H1 (cell line): ENCODE results near the gene HDAC8. TPM values are rescaled to one million over a fixed set of nuclear protein-coding genes. Genes with fewer than 3 reads are reported as not detected.

Source experiments
- CTCF ChIA-PET: fragments of 300-600 bp; sonication (Branson Sonifier 250); formaldehyde crosslinking; loops from one replicate; lab custom pipeline; 2021; ENCODE audit not compliant: partially characterized antibody; lab: Charles Lee
- POLR2A ChIA-PET: fragments of 300-600 bp; sonication (Branson Sonifier 250); formaldehyde crosslinking; loops from one replicate; lab custom pipeline; 2021; ENCODE audit warnings: inconsistent platforms; ENCODE audit not compliant: partially characterized antibody; lab: Charles Lee
- DNase-seq, 2 experiments: peaks; one replicate each; pipeline versions ENCODE4 v3.0.0 to v3.0.0-alpha.2; 2010 to 2022; ENCODE audit warnings: low spot score in 2 of 2, low read depth in 1 of 2, mixed read lengths in 1 of 2
- FAIRE-seq: peaks from 2 replicates; lab custom pipeline; 2011; peaks lifted over from hg19 to GRCh38; lab: Jason Lieb, UNC
- H2AFZ ChIP-seq: 2 replicates; pipeline ENCODE4 v1.8.1; 2012; ENCODE audit warnings: low read length, inconsistent platforms
- H2AK5ac ChIP-seq: 2 replicates; pipeline ENCODE4 v1.6.1; 2013; ENCODE audit warnings: low read depth, low read length
- H2BK120ac ChIP-seq: replicated peaks from 2 replicates; pipeline ENCODE3; 2013; ENCODE audit warnings: low read depth, low read length, inconsistent platforms
- H2BK12ac ChIP-seq: 2 replicates; pipeline ENCODE4 v1.6.1; 2013; ENCODE audit warnings: low read depth, low read length
- H2BK15ac ChIP-seq: 2 replicates; pipeline ENCODE4 v1.6.1; 2013; ENCODE audit warnings: low read length
- H2BK20ac ChIP-seq: 2 replicates; pipeline ENCODE4 v1.6.1; 2013; ENCODE audit warnings: low read length
- H2BK5ac ChIP-seq: 2 replicates; pipeline ENCODE4 v1.6.1; 2013; ENCODE audit warnings: low read depth, low read length
- H3K14ac ChIP-seq: 2 replicates; pipeline ENCODE4 v1.6.1; 2013; ENCODE audit warnings: inconsistent platforms; ENCODE audit not compliant: insufficient read length
- H3K18ac ChIP-seq: 2 replicates; pipeline ENCODE4 v1.6.1; 2013; ENCODE audit warnings: low read length; ENCODE audit errors: extremely low read depth
- H3K23ac ChIP-seq: 2 replicates; pipeline ENCODE4 v1.6.1; 2013; ENCODE audit warnings: inconsistent platforms; ENCODE audit not compliant: insufficient read length
- H3K23me2 ChIP-seq: 2 replicates; pipeline ENCODE4 v1.6.1; 2013; ENCODE audit warnings: low read depth, low read length
- H3K27ac ChIP-seq: 2 replicates; pipeline ENCODE4 v1.6.1; 2011; ENCODE audit warnings: low read depth, low read length, inconsistent platforms
- H3K27me3 ChIP-seq, 4 experiments: replicated peaks in 1 of 4; 1 replicate in 1 of 4; 2 replicates in 3 of 4; pipeline versions ENCODE4 v1.6.1 to v1.8.1; 2011 to 2013; ENCODE audit warnings: low read length in 3 of 4, mild to moderate bottlenecking in 3 of 4, inconsistent platforms in 2 of 4, mixed read lengths in 2 of 4, moderate library complexity in 1 of 4; ENCODE audit not compliant: control insufficient read depth in 3 of 4, insufficient read depth in 3 of 4; ENCODE audit errors: extremely low read depth in 1 of 4
- H3K36me3 ChIP-seq, 4 experiments: 2 replicates each; pipeline versions ENCODE4 v1.6.1 to v1.8.1; 2011 to 2013; ENCODE audit warnings: mild to moderate bottlenecking in 4 of 4, low read length in 3 of 4, moderate library complexity in 2 of 4, control low read depth in 1 of 4, inconsistent platforms in 1 of 4; ENCODE audit not compliant: insufficient read depth in 4 of 4, control insufficient read depth in 2 of 4
- H3K4ac ChIP-seq: replicated peaks from 2 replicates; pipeline ENCODE3; 2013; ENCODE audit warnings: low read length, low read depth, mixed read lengths, inconsistent platforms; ENCODE audit not compliant: insufficient read length
- H3K4me1 ChIP-seq, 4 experiments: replicated peaks in 1 of 4; 1 replicate in 1 of 4; 2 replicates in 3 of 4; pipeline versions ENCODE4 v1.6.1 to v1.8.1; 2011 to 2013; ENCODE audit warnings: low read length in 3 of 4, inconsistent platforms in 2 of 4, mixed read lengths in 1 of 4; ENCODE audit not compliant: insufficient read depth in 4 of 4, control insufficient read depth in 3 of 4
- H3K4me2 ChIP-seq, 2 experiments: 2 replicates each; pipeline versions ENCODE4 v1.6.1 to v1.8.1; 2011 to 2013; ENCODE audit warnings: low read depth in 2 of 2, low read length in 2 of 2, control low read depth in 1 of 2, inconsistent platforms in 1 of 2, mild to moderate bottlenecking in 1 of 2; ENCODE audit not compliant: insufficient read depth in 1 of 2
- H3K4me3 ChIP-seq, 4 experiments: fragments of 200-600, 300-600 bp in 1 of 4; sonication (generic), shearing (Covaris generic), sonication (Bioruptor Twin) in 1 of 4; 2 replicates each; pipeline versions ENCODE4 v1.5.1 to v1.8.1; 2011 to 2016; ENCODE audit warnings: low read length in 4 of 4, low read depth in 3 of 4, control low read depth in 2 of 4, inconsistent platforms in 2 of 4, mild to moderate bottlenecking in 2 of 4, mixed read lengths in 1 of 4, moderate library complexity in 1 of 4; ENCODE audit not compliant: insufficient read depth in 2 of 4; ENCODE audit errors: extremely low read depth in 1 of 4
- H3K56ac ChIP-seq: replicated peaks from 2 replicates; pipeline ENCODE3; 2013; ENCODE audit warnings: low read depth, mild to moderate bottlenecking, mixed read lengths, low read length, inconsistent platforms; ENCODE audit not compliant: insufficient read length
- H3K79me1 ChIP-seq: 2 replicates; pipeline ENCODE4 v1.6.1; 2013; ENCODE audit warnings: low read depth, low read length, control low read depth
- H3K79me2 ChIP-seq, 2 experiments: 2 replicates each; pipeline versions ENCODE4 v1.6.1 to v1.8.1; 2012 to 2013; ENCODE audit warnings: low read length in 2 of 2, mild to moderate bottlenecking in 2 of 2, inconsistent platforms in 1 of 2; ENCODE audit not compliant: insufficient read depth in 2 of 2, control insufficient read depth in 1 of 2
- H3K9ac ChIP-seq, 4 experiments: replicated peaks in 1 of 4; 1 replicate in 1 of 4; 2 replicates in 3 of 4; pipeline versions ENCODE4 v1.6.1 to v1.8.1; 2011 to 2013; ENCODE audit warnings: low read depth in 3 of 4, low read length in 3 of 4, control low read depth in 2 of 4, mild to moderate bottlenecking in 2 of 4, moderate library complexity in 2 of 4, inconsistent platforms in 1 of 4; ENCODE audit errors: extremely low read depth in 1 of 4
- H3K9me3 ChIP-seq, 2 experiments: 2 replicates each; pipeline versions ENCODE4 v1.6.1 to v1.8.1; 2012 to 2013; ENCODE audit warnings: mild to moderate bottlenecking in 2 of 2, moderate library complexity in 2 of 2, control low read depth in 1 of 2, inconsistent platforms in 1 of 2, low read depth in 1 of 2, low read length in 1 of 2, mixed read lengths in 1 of 2; ENCODE audit not compliant: insufficient read depth in 2 of 2
- H4K20me1 ChIP-seq, 2 experiments: replicated peaks in 1 of 2; 2 replicates each; pipeline versions ENCODE3 to v1.8.1; 2011 to 2013; ENCODE audit warnings: inconsistent platforms in 2 of 2, low read length in 2 of 2, mild to moderate bottlenecking in 1 of 2; ENCODE audit not compliant: insufficient read depth in 2 of 2, control insufficient read depth in 1 of 2
- H4K5ac ChIP-seq: 2 replicates; pipeline ENCODE4 v1.6.1; 2013; ENCODE audit warnings: low read length, low read depth, mixed read lengths, inconsistent platforms; ENCODE audit not compliant: insufficient read length
- H4K8ac ChIP-seq: 2 replicates; pipeline ENCODE4 v1.8.0; 2013; ENCODE audit warnings: mild to moderate bottlenecking, moderate library complexity, low read length, inconsistent platforms; ENCODE audit not compliant: insufficient read depth; ENCODE audit errors: extremely low read depth
- H4K91ac ChIP-seq: replicated peaks from 2 replicates; pipeline ENCODE3; 2013; ENCODE audit warnings: low read length, mixed read lengths, inconsistent platforms; ENCODE audit not compliant: insufficient read length
- BACH1 ChIP-seq: IDR thresholded peaks from 2 replicates; pipeline ENCODE4 v1.6.1; 2012; ENCODE audit warnings: low read length, improper control_type of control experiment
- GTF2F1 ChIP-seq: IDR thresholded peaks from 2 replicates; pipeline ENCODE4 v1.6.1; 2012; ENCODE audit warnings: low read depth, low read length, improper control_type of control experiment, borderline replicate concordance
- SAP30 ChIP-seq: fragments of 300-600 bp; sonication (generic); IDR thresholded peaks from 2 replicates; pipeline ENCODE4 v1.7.1; 2012; ENCODE audit warnings: low read length, moderate library complexity, mild to moderate bottlenecking, inconsistent platforms; ENCODE audit not compliant: insufficient read depth, insufficient replicate concordance
- SIN3A ChIP-seq, 2 experiments: IDR thresholded peaks in 1 of 2; conservative IDR thresholded peaks in 1 of 2; 2 replicates each; pipeline ENCODE4 v1.6.1; 2011 to 2012; ENCODE audit warnings: low read length in 2 of 2, improper control_type of control experiment in 1 of 2, low read depth in 1 of 2, mild to moderate bottlenecking in 1 of 2
- YY1 ChIP-seq: IDR thresholded peaks from 2 replicates; pipeline ENCODE4 v1.6.1; 2011; ENCODE audit warnings: low read depth, mild to moderate bottlenecking, low read length
- WGBS, 2 experiments: shearing (Covaris generic) in 1 of 2; methylation state at CpG; one replicate each; pipeline versions ENCODE4 v1.1.6 to v1.1.7; 2013 to 2015; ENCODE audit warnings: low lambda C conversion rate in 2 of 2, mixed read lengths in 2 of 2, inconsistent platforms in 1 of 2, low coverage in 1 of 2, missing lambda C conversion rate in 1 of 2; ENCODE audit not compliant: insufficient replicate concordance in 2 of 2, insufficient coverage in 1 of 2, insufficient read length in 1 of 2; ENCODE audit errors: extremely low coverage in 1 of 2, missing lambda C conversion rate in 1 of 2; 5-methylcytosine and 5-hydroxymethylcytosine counted together
- polyA plus RNA-seq, 7 experiments: library from polyadenylated mRNA; depleted of rRNA in 3 of 7; stranded (reverse) in 5 of 7; unstranded in 2 of 7; fragments of >200 nt in 5 of 7; fragments of 200-250 nt in 2 of 7; gene quantifications; 1 replicate in 5 of 7; 2 replicates in 1 of 7; 4 replicates in 1 of 7; pipeline versions ENCODE4 v1.2.1 to v1.2.3, GENCODE V29; 2011 to 2013; ENCODE audit warnings: missing spikeins in 2 of 7, mixed read lengths in 2 of 7
- total RNA-seq: library from RNA; stranded (reverse); fragmentation: NEBNext Ultra II Directional; extraction: Animal tissue kit (Norgen Biotek cat#: 25700); gene quantifications from 2 replicates; pipeline ENCODE4 v1.2.1, GENCODE V29; 2021
- TF ChIP-seq, protein P1 (sequence below): IDR thresholded peaks from 2 replicates; pipeline ENCODE4 v1.6.1; 2012; ENCODE audit warnings: low read length, inconsistent platforms
- TF ChIP-seq, protein P2 (sequence below): IDR thresholded peaks from 2 replicates; pipeline ENCODE4 v1.6.1; 2012; ENCODE audit warnings: inconsistent platforms

HDAC8 gene
- total and polyA plus RNA-seq, 2 of the 8 experiments (the other 6 are each of a cell fraction or from before 2014, with no cell fraction given): 9.7 to 20.3 TPM

DNA sequence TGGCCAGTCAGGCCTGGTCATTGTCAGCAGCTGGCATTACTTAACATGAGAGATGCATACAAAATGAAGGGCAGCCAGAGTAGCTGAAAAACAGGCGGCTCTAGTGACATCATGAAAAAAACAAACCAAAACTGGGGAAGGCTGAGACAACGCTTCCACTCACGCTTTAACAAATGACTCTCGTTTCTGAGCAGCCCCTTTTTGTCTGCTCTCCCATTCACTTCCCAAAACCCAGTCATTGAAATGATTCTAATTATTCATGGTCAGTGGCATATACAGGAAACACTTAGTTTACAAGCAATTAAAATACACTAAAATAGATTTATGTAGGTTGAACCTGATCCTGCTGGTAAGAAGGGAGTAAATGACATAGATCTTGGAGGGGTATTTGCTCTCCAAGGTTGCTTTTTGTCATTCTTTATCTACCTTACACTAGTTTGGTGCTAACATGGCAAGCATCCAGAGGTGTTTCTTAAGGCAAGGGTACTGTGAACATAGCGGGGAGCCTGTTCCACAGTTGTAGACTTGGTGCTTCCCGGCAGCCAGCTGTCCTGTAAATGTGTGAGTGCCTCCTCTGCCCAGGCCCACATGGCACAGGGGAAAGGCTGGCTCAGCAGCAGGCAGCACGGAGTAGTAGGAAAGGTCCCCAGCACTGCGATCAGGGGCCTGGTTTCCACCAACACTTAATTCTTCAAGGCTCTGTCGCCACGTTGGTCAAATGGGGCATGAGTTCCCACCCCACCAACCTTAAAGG is 205.8 kb downstream of the HDAC8 start:
- no peak overlapping the region for H2AFZ ChIP-seq
- no peak overlapping the region for H3K4ac ChIP-seq
- FAIRE-seq (no peak), DNase-seq (no peak)
- H2AK5ac ChIP-seq: no peak overlapping the region
- H3K79me2 ChIP-seq: no peaks in the 10 kb centered on the region
- no peak overlapping the region for H3K4me2 ChIP-seq
- H3K4me1 ChIP-seq: peaks cover 0 to 2% (median 0%) of the 10 kb centered on the region in 4 experiments; a peak in 2 of 7 replicates
- H2BK12ac ChIP-seq: no peak overlapping the region
- no peaks in the 10 kb centered on the region for H3K36me3 ChIP-seq
- H3K23me2 ChIP-seq: no peaks in the 10 kb centered on the region
- no peak overlapping the region for H3K18ac ChIP-seq
- ChIA-PET POLR2A (no interaction called here), CTCF (interaction anchor here (1.1 kb wide), 2 partner anchors 59 to 69 kb away, joined by 3 read pairs; no protein-coding TSS in a partner anchor)
- peak overlapping the region; percentile 18; the same call in 1 of the 2 replicates for H4K8ac ChIP-seq
- H3K79me1 ChIP-seq: no peaks in the 10 kb centered on the region
- H3K56ac ChIP-seq: no peak overlapping the region
- H2BK20ac ChIP-seq: no peak overlapping the region
- no peaks in the 10 kb centered on the region for H3K27me3 ChIP-seq
- no peak overlapping the region for H3K14ac ChIP-seq
- H2BK120ac ChIP-seq: no peak overlapping the region
- no peak overlapping the region for H3K9ac ChIP-seq
- H2BK5ac ChIP-seq: no peak overlapping the region
- no peaks in the 10 kb centered on the region for H3K9me3 ChIP-seq
- H4K20me1 ChIP-seq: no peaks in the 10 kb centered on the region
- H3K23ac ChIP-seq: no peak overlapping the region
- no peak overlapping the region for H3K4me3 ChIP-seq
- 92% methylated on average over 10 of the region's 10 CpGs; no CpG with 5 or more reads in 1 of the 2 experiments for WGBS, 2 experiments
- no peak overlapping the region for H3K27ac ChIP-seq
- H2BK15ac ChIP-seq: no peak overlapping the region
- no peak overlapping the region for H4K5ac ChIP-seq
- no peak overlapping the region for H4K91ac ChIP-seq
- no peak for TF ChIP-seq GTF2F1
- no peak for TF ChIP-seq SAP30
- TF ChIP-seq, protein P1, sequence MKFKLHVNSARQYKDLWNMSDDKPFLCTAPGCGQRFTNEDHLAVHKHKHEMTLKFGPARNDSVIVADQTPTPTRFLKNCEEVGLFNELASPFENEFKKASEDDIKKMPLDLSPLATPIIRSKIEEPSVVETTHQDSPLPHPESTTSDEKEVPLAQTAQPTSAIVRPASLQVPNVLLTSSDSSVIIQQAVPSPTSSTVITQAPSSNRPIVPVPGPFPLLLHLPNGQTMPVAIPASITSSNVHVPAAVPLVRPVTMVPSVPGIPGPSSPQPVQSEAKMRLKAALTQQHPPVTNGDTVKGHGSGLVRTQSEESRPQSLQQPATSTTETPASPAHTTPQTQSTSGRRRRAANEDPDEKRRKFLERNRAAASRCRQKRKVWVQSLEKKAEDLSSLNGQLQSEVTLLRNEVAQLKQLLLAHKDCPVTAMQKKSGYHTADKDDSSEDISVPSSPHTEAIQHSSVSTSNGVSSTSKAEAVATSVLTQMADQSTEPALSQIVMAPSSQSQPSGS: no peak
- no peak for TF ChIP-seq SIN3A (conservative IDR thresholded peaks at IDR 0.05 in 1 of 2, IDR thresholded peaks at IDR 0.05 in 1 of 2; ENCODE audit: low read depth in 1 of 2, low read length in 2 of 2)
- TF ChIP-seq BACH1: no peak
- TF ChIP-seq, protein P2, sequence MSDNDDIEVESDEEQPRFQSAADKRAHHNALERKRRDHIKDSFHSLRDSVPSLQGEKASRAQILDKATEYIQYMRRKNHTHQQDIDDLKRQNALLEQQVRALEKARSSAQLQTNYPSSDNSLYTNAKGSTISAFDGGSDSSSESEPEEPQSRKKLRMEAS: no peak
- TF ChIP-seq YY1: no peak
